B cell (primary cell): ENCODE results near the gene ASTN2.

Experiments
- EZH2 ChIP-seq: IDR thresholded peaks from 2 replicates; pipeline ENCODE4 v1.6.1; 2012; ENCODE audit warnings: borderline replicate concordance, low read depth, mild to moderate bottlenecking, moderate library complexity, low read length; ENCODE audit not compliant: insufficient read depth, poor library complexity, severe bottlenecking
- TF ChIP-seq, protein P1 (sequence below): fragments of 200-600 bp; IDR thresholded peaks from one replicate; pipeline ENCODE4 v1.8.0; 2022; ENCODE audit warnings: antibody characterized with exemption, mild to moderate bottlenecking

DNA sequence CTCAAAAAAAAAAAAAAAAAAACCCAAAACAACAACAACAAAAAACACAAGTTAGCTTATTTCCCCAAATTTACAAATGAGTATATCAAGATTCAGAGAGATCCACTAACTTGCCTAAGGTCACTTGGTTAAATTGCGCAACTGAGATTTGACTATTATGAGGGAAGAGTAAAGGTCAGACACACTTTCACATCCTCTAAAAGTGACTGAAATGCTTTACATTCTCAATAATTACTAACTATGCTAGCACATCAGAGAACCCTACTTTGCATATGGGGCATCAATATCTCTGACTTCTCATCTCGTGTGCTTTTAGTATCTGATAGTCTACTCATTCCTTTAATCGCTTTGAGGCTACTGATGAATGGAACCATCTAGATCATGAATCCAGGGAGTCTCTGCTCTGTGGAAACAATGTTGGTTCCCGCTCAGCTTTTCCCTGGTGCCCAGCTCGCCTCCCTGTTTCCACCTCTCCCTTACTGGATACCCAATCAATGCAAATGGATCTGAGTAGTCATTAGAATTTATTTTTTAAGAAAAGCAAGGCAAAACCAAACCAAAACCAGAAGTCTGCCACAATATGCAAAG is 909.9 kb downstream of the ASTN2 start:
- TF ChIP-seq, protein P1, sequence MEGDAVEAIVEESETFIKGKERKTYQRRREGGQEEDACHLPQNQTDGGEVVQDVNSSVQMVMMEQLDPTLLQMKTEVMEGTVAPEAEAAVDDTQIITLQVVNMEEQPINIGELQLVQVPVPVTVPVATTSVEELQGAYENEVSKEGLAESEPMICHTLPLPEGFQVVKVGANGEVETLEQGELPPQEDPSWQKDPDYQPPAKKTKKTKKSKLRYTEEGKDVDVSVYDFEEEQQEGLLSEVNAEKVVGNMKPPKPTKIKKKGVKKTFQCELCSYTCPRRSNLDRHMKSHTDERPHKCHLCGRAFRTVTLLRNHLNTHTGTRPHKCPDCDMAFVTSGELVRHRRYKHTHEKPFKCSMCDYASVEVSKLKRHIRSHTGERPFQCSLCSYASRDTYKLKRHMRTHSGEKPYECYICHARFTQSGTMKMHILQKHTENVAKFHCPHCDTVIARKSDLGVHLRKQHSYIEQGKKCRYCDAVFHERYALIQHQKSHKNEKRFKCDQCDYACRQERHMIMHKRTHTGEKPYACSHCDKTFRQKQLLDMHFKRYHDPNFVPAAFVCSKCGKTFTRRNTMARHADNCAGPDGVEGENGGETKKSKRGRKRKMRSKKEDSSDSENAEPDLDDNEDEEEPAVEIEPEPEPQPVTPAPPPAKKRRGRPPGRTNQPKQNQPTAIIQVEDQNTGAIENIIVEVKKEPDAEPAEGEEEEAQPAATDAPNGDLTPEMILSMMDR: no peak
- no peak for TF ChIP-seq EZH2
